Osteoblast (primary cell): ENCODE results near the gene CX3CL1. TPM values are rescaled to one million over a fixed set of nuclear protein-coding genes. Genes with fewer than 3 reads are reported as not detected.

Experiments used
- DNase-seq: peaks from one replicate; pipeline ENCODE4 v3.0.0; 2011; ENCODE audit warnings: low spot score, mixed read lengths; ENCODE audit not compliant: insufficient read length; ENCODE audit errors: missing footprints
- H2AFZ ChIP-seq: 2 replicates; pipeline ENCODE4 v1.6.0; 2011; ENCODE audit warnings: mild to moderate bottlenecking, low read length
- H3K27ac ChIP-seq: 2 replicates; pipeline ENCODE4 v1.5.1; 2011; ENCODE audit warnings: mild to moderate bottlenecking, low read depth, low read length, moderate library complexity
- H3K27me3 ChIP-seq: 2 replicates; pipeline ENCODE4 v1.6.0; 2012; ENCODE audit warnings: mild to moderate bottlenecking, control low read depth, inconsistent platforms, low read length, moderate library complexity; ENCODE audit not compliant: insufficient read depth
- H3K36me3 ChIP-seq: 2 replicates; pipeline ENCODE4 v1.5.1; 2011; ENCODE audit warnings: mild to moderate bottlenecking, low read length, control low read depth, moderate library complexity; ENCODE audit not compliant: insufficient read depth
- H3K4me1 ChIP-seq: 2 replicates; pipeline ENCODE4 v1.5.1; 2011; ENCODE audit warnings: mild to moderate bottlenecking, low read length, control low read depth, moderate library complexity; ENCODE audit not compliant: insufficient read depth
- H3K4me2 ChIP-seq: 2 replicates; pipeline ENCODE4 v1.6.0; 2011; ENCODE audit warnings: mild to moderate bottlenecking, low read length; ENCODE audit not compliant: insufficient read depth
- H3K4me3 ChIP-seq: fragments of 200-600 bp; sonication (generic); 3 replicates; pipeline ENCODE4 v1.5.1; 2012; ENCODE audit warnings: mild to moderate bottlenecking, low read length, inconsistent platforms; ENCODE audit not compliant: insufficient read depth
- H3K79me2 ChIP-seq: 2 replicates; pipeline ENCODE4 v1.6.0; 2012; ENCODE audit warnings: mild to moderate bottlenecking, low read length, control low read depth, inconsistent platforms; ENCODE audit not compliant: insufficient read depth
- H3K9me3 ChIP-seq: 2 replicates; pipeline ENCODE4 v1.5.1; 2011; ENCODE audit warnings: low read depth, low read length, control low read depth
- H4K20me1 ChIP-seq: 2 replicates; pipeline ENCODE4 v1.6.0; 2012; ENCODE audit warnings: mild to moderate bottlenecking, low read length, control low read depth; ENCODE audit not compliant: insufficient read depth
- CTCF ChIP-seq: IDR thresholded peaks from 2 replicates; pipeline ENCODE4 v1.5.1; 2011; ENCODE audit warnings: mild to moderate bottlenecking, low read depth, low read length, moderate library complexity; ENCODE audit errors: extremely low read depth
- total RNA-seq: library from RNA; depleted of rRNA; stranded (reverse); fragments of >200 nt; gene quantifications from 2 replicates; pipeline ENCODE4 v1.2.3, GENCODE V29; 2012

The CX3CL1 gene
- total RNA-seq, 1 donor = not detected

- no peaks in the 10 kb centered on the region for H3K27me3 ChIP-seq
- no peaks in the 10 kb centered on the region for H3K79me2 ChIP-seq
- no peak for DNase-seq
- H3K27ac ChIP-seq = no peak overlapping the region
- H3K9me3 ChIP-seq = no peaks in the 10 kb centered on the region
- peaks cover 7% of the 10 kb centered on the region for H3K36me3 ChIP-seq
- no peak overlapping the region for H3K4me3 ChIP-seq
- peaks cover 6% of the 10 kb centered on the region for H3K4me1 ChIP-seq
- no peak for TF ChIP-seq CTCF
- H4K20me1 ChIP-seq = no peaks in the 10 kb centered on the region
- H3K4me2 ChIP-seq = no peak overlapping the region
- H2AFZ ChIP-seq = no peak overlapping the region
Observed at GRCh38 chr16:57423152-57423551, 50.9 kb downstream of the CX3CL1 start.

DNA sequence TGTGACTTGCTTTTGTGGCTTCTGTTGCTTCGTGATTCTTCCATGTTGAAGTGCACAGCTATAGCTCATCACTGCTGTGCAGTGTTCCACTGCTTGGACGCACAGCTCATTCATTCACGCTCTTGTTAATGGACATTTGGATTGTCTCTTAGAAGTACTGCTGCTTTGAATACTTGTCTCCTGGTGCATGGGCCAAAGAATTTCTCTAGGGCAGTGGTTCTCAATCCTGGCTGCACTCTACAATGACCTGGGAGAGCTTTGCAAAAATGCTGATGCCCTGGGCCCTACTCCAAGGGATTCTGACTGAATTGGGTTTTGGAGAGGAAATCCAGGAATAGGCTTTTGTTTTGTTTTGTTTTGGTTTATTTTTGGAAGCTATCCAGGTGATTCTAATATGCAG, 52.3 kb downstream of the CX3CL1 start:
- DNase-seq = no peak
- Histone ChIP-seq H2AFZ (no peak overlapping the region), H3K79me2 (no peaks in the 10 kb centered on the region)

GRCh38 chr16:57426356-57426755, 54.1 kb downstream of the CX3CL1 start:
- Histone ChIP-seq H3K79me2 (no peaks in the 10 kb centered on the region), H2AFZ (no peak overlapping the region), H3K9me3 (no peaks in the 10 kb centered on the region), H3K4me3 (no peak overlapping the region), H3K27me3 (no peaks in the 10 kb centered on the region), H4K20me1 (no peaks in the 10 kb centered on the region), H3K36me3 (peaks cover 29% of the 10 kb centered on the region), H3K4me2 (no peak overlapping the region), H3K4me1 (peaks cover 3% of the 10 kb centered on the region), H3K27ac (no peak overlapping the region)
- DNase-seq = no peak
- TF ChIP-seq CTCF = no peak

More for the DNA sequence above, 52.3 kb downstream of the CX3CL1 start:
- H4K20me1 ChIP-seq = no peaks in the 10 kb centered on the region
- no peak overlapping the region for H3K4me3 ChIP-seq
- no peak for TF ChIP-seq CTCF
- H3K36me3 ChIP-seq = peaks cover 12% of the 10 kb centered on the region
- peaks cover 3% of the 10 kb centered on the region for H3K4me1 ChIP-seq
- no peak overlapping the region for H3K4me2 ChIP-seq
- H3K27ac ChIP-seq = no peak overlapping the region
- no peaks in the 10 kb centered on the region for H3K27me3 ChIP-seq
- no peaks in the 10 kb centered on the region for H3K9me3 ChIP-seq

DNA sequence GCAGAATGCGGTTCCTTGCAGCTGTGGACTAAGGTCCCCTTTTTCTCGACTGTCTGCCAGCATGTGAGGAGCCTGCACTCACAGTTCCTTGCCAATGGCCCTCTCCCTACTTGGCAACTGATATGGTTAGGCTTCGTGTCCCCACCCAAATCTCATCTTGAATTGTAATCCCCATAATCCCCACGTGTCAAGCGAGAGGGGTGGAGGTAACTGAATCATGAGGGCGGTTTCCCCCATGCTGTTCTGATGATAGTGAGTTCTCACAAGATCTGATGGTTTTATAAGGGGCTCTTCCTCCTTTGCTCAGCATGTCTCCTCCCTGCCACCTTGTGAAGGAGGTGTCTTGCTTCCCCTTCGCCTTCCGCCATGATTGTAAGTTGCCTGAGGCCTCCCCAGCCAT, 55.0 kb downstream of the CX3CL1 start:
- Histone ChIP-seq H3K9me3 (no peaks in the 10 kb centered on the region), H4K20me1 (no peaks in the 10 kb centered on the region), H3K4me1 (peaks cover under 1% of the 10 kb centered on the region), H3K4me2 (no peak overlapping the region), H3K4me3 (no peak overlapping the region), H3K27me3 (no peaks in the 10 kb centered on the region), H3K79me2 (no peaks in the 10 kb centered on the region), H2AFZ (no peak overlapping the region), H3K27ac (no peak overlapping the region), H3K36me3 (peaks cover 38% of the 10 kb centered on the region)
- TF ChIP-seq CTCF = no peak
- no peak for DNase-seq
